HG02763 (cell line): Measurements from ENCODE around the gene ENO1.
"Not testable (repeated sequence)": the region's sequence is repeated elsewhere in the genome, so short reads cannot be mapped to it uniquely, and the experiment has no call there.

ENCODE experiments used
- ATAC-seq: cut with Tn5 transposase; IDR thresholded peaks from one replicate; pipeline ENCODE4 v1.9.1; 2021; ENCODE audit warnings: mild to moderate bottlenecking, moderate library complexity; ENCODE audit not compliant: unreplicated experiment

The ENO1 gene

GRCh38 chr1:8847990-8848389 is 30.5 kb downstream of the ENO1 start:
- no peak for ATAC-seq

GRCh38 chr1:8846263-8846662 is 32.2 kb downstream of the ENO1 start:
- ATAC-seq, result no peak

- ATAC-seq, result no peak
Measured at GRCh38 chr1:8845104-8846097, 33.1 kb downstream of the ENO1 start.

- no peak for ATAC-seq
Measured at GRCh38 chr1:8844501-8845006, 33.9 kb downstream of the ENO1 start.

GRCh38 chr1:8841395-8841794 is 37.1 kb downstream of the ENO1 start:
- ATAC-seq, result no peak

- no peak for ATAC-seq
Measured at GRCh38 chr1:8839990-8840389, 38.5 kb downstream of the ENO1 start.

GRCh38 chr1:8835941-8836643 is 42.4 kb downstream of the ENO1 start:
- no peak for ATAC-seq

GRCh38 chr1:8831340-8831739 is 47.1 kb downstream of the ENO1 start:
- no peak for ATAC-seq

GRCh38 chr1:8830732-8831131 is 47.8 kb downstream of the ENO1 start:
- not testable (repeated sequence) for ATAC-seq

- ATAC-seq, result no peak
Measured at GRCh38 chr1:8825985-8826481, 52.5 kb downstream of the ENO1 start.

- no peak for ATAC-seq
Measured at GRCh38 chr1:8823295-8823664, 55.2 kb downstream of the ENO1 start.

- ATAC-seq, result no peak
Measured at GRCh38 chr1:8822373-8823294, 55.9 kb downstream of the ENO1 start.

- no peak for ATAC-seq
Measured at GRCh38 chr1:8821084-8821483, 57.4 kb downstream of the ENO1 start.

GRCh38 chr1:8818789-8819188 is 59.7 kb downstream of the ENO1 start:
- ATAC-seq, result not testable (repeated sequence)

- no peak for ATAC-seq
Measured at GRCh38 chr1:8818325-8818775, 60.1 kb downstream of the ENO1 start.

- peak; percentile 93 for ATAC-seq
Measured at GRCh38 chr1:8817412-8818324, 60.8 kb downstream of the ENO1 start, which contains the start of gene RERE. TSS of gene RERE (minus strand) at chr1:8817640.

- ATAC-seq, result peak; percentile 11
Measured at GRCh38 chr1:8816831-8817411, 61.6 kb downstream of the ENO1 start.

GRCh38 chr1:8816264-8816663 is 62.2 kb downstream of the ENO1 start:
- ATAC-seq, result no peak

GRCh38 chr1:8815582-8816151 is 62.8 kb downstream of the ENO1 start:
- ATAC-seq, result no peak
